ENCODE measurements around the gene FOSL2. TPM values are rescaled to one million over a fixed set of nuclear protein-coding genes. Genes with fewer than 3 reads are reported as not detected.

The FOSL2 gene
- total RNA-seq, 2 donors from 2014 or later = 1.4 to 3.8 TPM

GRCh38 chr2:28411166-28411755, 18.6 kb downstream of the FOSL2 start:
- Mint-ChIP-seq H3K36me3 (ENCODE audit: low read depth) (peaks cover 18% of the 10 kb centered on the region), H3K4me3 (no peak overlapping the region), H3K4me1 (peaks cover 13% of the 10 kb centered on the region), H3K9me3 (no peaks in the 10 kb centered on the region), H3K27ac (no peak overlapping the region), H3K27me3 (ENCODE audit: insufficient read depth) (no peaks in the 10 kb centered on the region)
- Histone ChIP-seq H3K27me3 (ENCODE audit: control insufficient read depth, insufficient read depth, low read length, poor library complexity, severe bottlenecking) (no peaks in the 10 kb centered on the region), H3K36me3 (ENCODE audit: control insufficient read depth, insufficient read depth, low read length) (peaks cover 50% of the 10 kb centered on the region), H3K9ac (ENCODE audit: extremely low read depth, low read length, poor library complexity, severe bottlenecking) (no peak overlapping the region), H3K9me3 (ENCODE audit: control insufficient read depth, low read length) (no peaks in the 10 kb centered on the region), H3K4me3 (ENCODE audit: low read length) (no peak overlapping the region), H3K27ac (ENCODE audit: low read depth, low read length) (no peak overlapping the region), H3K4me1 (ENCODE audit: control insufficient read depth, insufficient read depth, low read length) (no peaks in the 10 kb centered on the region)
- no peak for DNase-seq
- no peak for TF ChIP-seq CTCF (conservative IDR thresholded peaks at IDR 0.05)
- WGBS, 2 experiments (ENCODE audit: insufficient coverage in 1 of 2, insufficient read length in 1 of 2) = 90 to 91% methylated on average over 3 to 5 of the region's 5 CpGs

- no peaks in the 10 kb centered on the region for H3K4me1 ChIP-seq (ENCODE audit: control insufficient read depth, insufficient read depth, low read length)
- H3K9me3 Mint-ChIP-seq = no peaks in the 10 kb centered on the region
- no peak overlapping the region for H3K4me3 ChIP-seq (ENCODE audit: low read length)
- H3K27ac Mint-ChIP-seq = no peak overlapping the region
- WGBS, 2 experiments (ENCODE audit: insufficient coverage in 1 of 2, insufficient read length in 1 of 2) = 98% methylated on average over 12 to 27 of the region's 27 CpGs
- no peaks in the 10 kb centered on the region for H3K27me3 ChIP-seq (ENCODE audit: control insufficient read depth, insufficient read depth, low read length, poor library complexity, severe bottlenecking)
- peaks cover 13% of the 10 kb centered on the region for H3K4me1 Mint-ChIP-seq
- no peak overlapping the region for H3K4me3 Mint-ChIP-seq
- H3K27me3 Mint-ChIP-seq (ENCODE audit: insufficient read depth) = no peaks in the 10 kb centered on the region
- H3K36me3 Mint-ChIP-seq (ENCODE audit: low read depth) = peaks cover 18% of the 10 kb centered on the region
- H3K9ac ChIP-seq (ENCODE audit: extremely low read depth, low read length, poor library complexity, severe bottlenecking) = no peak overlapping the region
- no peak overlapping the region for H3K27ac ChIP-seq (ENCODE audit: low read depth, low read length)
- no peak for DNase-seq
- H3K36me3 ChIP-seq (ENCODE audit: control insufficient read depth, insufficient read depth, low read length) = peaks cover 42% of the 10 kb centered on the region
- no peak for TF ChIP-seq CTCF (conservative IDR thresholded peaks at IDR 0.05)
- H3K9me3 ChIP-seq (ENCODE audit: control insufficient read depth, low read length) = no peaks in the 10 kb centered on the region
Measured at GRCh38 chr2:28411956-28412609, 19.4 kb downstream of the FOSL2 start.

GRCh38 chr2:28412625-28413151, 20.0 kb downstream of the FOSL2 start:
- no peaks in the 10 kb centered on the region for H3K27me3 Mint-ChIP-seq (ENCODE audit: insufficient read depth)
- no peak for DNase-seq
- no peaks in the 10 kb centered on the region for H3K9me3 Mint-ChIP-seq
- peaks cover 37% of the 10 kb centered on the region for H3K36me3 ChIP-seq (ENCODE audit: control insufficient read depth, insufficient read depth, low read length)
- 95 to 100% methylated on average over 2 to 6 of the region's 6 CpGs for WGBS, 2 experiments (ENCODE audit: insufficient coverage in 1 of 2, insufficient read length in 1 of 2)
- H3K27ac Mint-ChIP-seq = no peak overlapping the region
- H3K36me3 Mint-ChIP-seq (ENCODE audit: low read depth) = peaks cover 18% of the 10 kb centered on the region
- no peak overlapping the region for H3K27ac ChIP-seq (ENCODE audit: low read depth, low read length)
- H3K27me3 ChIP-seq (ENCODE audit: control insufficient read depth, insufficient read depth, low read length, poor library complexity, severe bottlenecking) = no peaks in the 10 kb centered on the region
- peaks cover 13% of the 10 kb centered on the region for H3K4me1 Mint-ChIP-seq
- no peak overlapping the region for H3K4me3 Mint-ChIP-seq
- no peak for TF ChIP-seq CTCF (conservative IDR thresholded peaks at IDR 0.05)
- no peaks in the 10 kb centered on the region for H3K4me1 ChIP-seq (ENCODE audit: control insufficient read depth, insufficient read depth, low read length)
- H3K9ac ChIP-seq (ENCODE audit: extremely low read depth, low read length, poor library complexity, severe bottlenecking) = no peak overlapping the region
- H3K4me3 ChIP-seq (ENCODE audit: low read length) = no peak overlapping the region
- no peaks in the 10 kb centered on the region for H3K9me3 ChIP-seq (ENCODE audit: control insufficient read depth, low read length)

Measured in endodermal cell (in vitro differentiated cells).